Upper lobe of left lung (tissue), 4 donors: ENCODE results near the gene FHOD3.

Experiments
- POLR2AphosphoS5 ChIP-seq, 2 donors: sonication (generic); formaldehyde crosslinking; IDR thresholded peaks; one replicate each; pipeline ENCODE4 v1.5.1; 2017; ENCODE audit warnings: antibody characterized with exemption in 2 of 2
- TF ChIP-seq, protein P1 (sequence below), 6 experiments: fragments of 450-650 bp in 4 of 6; fragments of 200-600 bp in 2 of 6; sonication (generic) in 2 of 6; IDR thresholded peaks; one replicate each; pipeline ENCODE4 v1.5.1; 2016 to 2019; ENCODE audit warnings: antibody characterized with exemption in 6 of 6

DNA sequence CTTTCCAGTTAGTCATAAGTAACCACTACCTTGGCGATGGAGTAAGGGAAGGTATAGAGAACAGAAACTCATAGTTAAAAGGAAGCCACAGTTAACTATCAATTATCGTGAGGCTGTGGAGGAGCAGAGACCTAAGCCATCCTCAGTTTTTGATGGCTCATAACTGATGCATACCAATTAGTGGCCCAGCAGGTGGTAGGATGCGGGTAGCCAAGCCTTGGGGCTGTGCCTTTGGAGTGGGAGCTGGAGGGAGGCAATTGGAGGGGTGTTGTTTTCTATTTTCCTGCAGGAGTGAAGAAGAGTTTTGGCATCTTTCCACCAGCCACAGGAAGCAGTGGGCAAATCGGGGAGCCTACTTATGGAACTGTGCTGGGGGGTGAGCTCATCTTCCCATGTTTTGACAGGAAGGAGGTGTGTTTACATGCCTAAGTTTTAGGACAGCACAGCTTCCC is 336.5 kb downstream of the FHOD3 start:
- TF ChIP-seq POLR2AphosphoS5 (IDR thresholded peaks at IDR 0.05): no peak
- TF ChIP-seq, protein P1, sequence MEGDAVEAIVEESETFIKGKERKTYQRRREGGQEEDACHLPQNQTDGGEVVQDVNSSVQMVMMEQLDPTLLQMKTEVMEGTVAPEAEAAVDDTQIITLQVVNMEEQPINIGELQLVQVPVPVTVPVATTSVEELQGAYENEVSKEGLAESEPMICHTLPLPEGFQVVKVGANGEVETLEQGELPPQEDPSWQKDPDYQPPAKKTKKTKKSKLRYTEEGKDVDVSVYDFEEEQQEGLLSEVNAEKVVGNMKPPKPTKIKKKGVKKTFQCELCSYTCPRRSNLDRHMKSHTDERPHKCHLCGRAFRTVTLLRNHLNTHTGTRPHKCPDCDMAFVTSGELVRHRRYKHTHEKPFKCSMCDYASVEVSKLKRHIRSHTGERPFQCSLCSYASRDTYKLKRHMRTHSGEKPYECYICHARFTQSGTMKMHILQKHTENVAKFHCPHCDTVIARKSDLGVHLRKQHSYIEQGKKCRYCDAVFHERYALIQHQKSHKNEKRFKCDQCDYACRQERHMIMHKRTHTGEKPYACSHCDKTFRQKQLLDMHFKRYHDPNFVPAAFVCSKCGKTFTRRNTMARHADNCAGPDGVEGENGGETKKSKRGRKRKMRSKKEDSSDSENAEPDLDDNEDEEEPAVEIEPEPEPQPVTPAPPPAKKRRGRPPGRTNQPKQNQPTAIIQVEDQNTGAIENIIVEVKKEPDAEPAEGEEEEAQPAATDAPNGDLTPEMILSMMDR (IDR thresholded peaks at IDR 0.05): no peak
